Dendritic cell treated with granulocyte-macrophage colony-stimulating factor and Interleukin-4, amounts not matched to agents 40 ng/mL and 50 ng/mL, for 4 days (primary cell): ENCODE measurements around the gene NAV2.

Experiments used
- H3K27ac Mint-ChIP-seq: one replicate; pipeline ENCODE4 v1.8.0; 2022; ENCODE audit warnings: mild to moderate bottlenecking, mixed read lengths
- H3K27me3 Mint-ChIP-seq: one replicate; pipeline ENCODE4 v1.8.0; 2022; ENCODE audit warnings: mild to moderate bottlenecking, mixed read lengths
- H3K36me3 Mint-ChIP-seq: one replicate; pipeline ENCODE4 v1.8.0; 2022; ENCODE audit warnings: low read depth, mixed read lengths
- H3K4me1 Mint-ChIP-seq: one replicate; pipeline ENCODE4 v1.8.0; 2022; ENCODE audit warnings: low read depth, mixed read lengths
- H3K4me3 Mint-ChIP-seq: one replicate; pipeline ENCODE4 v1.8.0; 2022; ENCODE audit warnings: mild to moderate bottlenecking, moderate library complexity, mixed read lengths
- H3K9me3 Mint-ChIP-seq: one replicate; pipeline ENCODE4 v1.8.0; 2022; ENCODE audit warnings: mixed read lengths
- intact Hi-C: fragments of 100-400 bp; cut with micrococcal nuclease; formaldehyde crosslinking; loops from one replicate; pipeline ENCODE4 v1.15.0; 2022

NAV2 gene

GRCh38 chr11:19933132-19933735, 220.6 kb downstream of the NAV2 start:
- Mint-ChIP-seq H3K36me3 (no peaks in the 10 kb centered on the region), H3K27me3 (no peaks in the 10 kb centered on the region), H3K4me3 (no peak overlapping the region), H3K27ac (no peak overlapping the region), H3K9me3 (no peaks in the 10 kb centered on the region), H3K4me1 (no peaks in the 10 kb centered on the region)
- intact Hi-C loops, result no loop called here

GRCh38 chr11:19933801-19934488, 221.3 kb downstream of the NAV2 start:
- Mint-ChIP-seq H3K4me3 (no peak overlapping the region), H3K27ac (no peak overlapping the region), H3K4me1 (no peaks in the 10 kb centered on the region), H3K27me3 (no peaks in the 10 kb centered on the region), H3K9me3 (no peaks in the 10 kb centered on the region), H3K36me3 (no peaks in the 10 kb centered on the region)
- intact Hi-C loops, result no loop called here

GRCh38 chr11:19934828-19935259, 222.2 kb downstream of the NAV2 start:
- H3K4me1 Mint-ChIP-seq, result no peaks in the 10 kb centered on the region
- no peak overlapping the region for H3K27ac Mint-ChIP-seq
- intact Hi-C loops, result no loop called here
- no peak overlapping the region for H3K4me3 Mint-ChIP-seq
- H3K9me3 Mint-ChIP-seq, result no peaks in the 10 kb centered on the region
- H3K27me3 Mint-ChIP-seq, result no peaks in the 10 kb centered on the region
- no peaks in the 10 kb centered on the region for H3K36me3 Mint-ChIP-seq

- H3K27ac Mint-ChIP-seq, result no peak overlapping the region
- H3K4me3 Mint-ChIP-seq, result no peak overlapping the region
- intact Hi-C loops, result no loop called here
- H3K27me3 Mint-ChIP-seq, result no peaks in the 10 kb centered on the region
- H3K9me3 Mint-ChIP-seq, result no peaks in the 10 kb centered on the region
- H3K4me1 Mint-ChIP-seq, result no peaks in the 10 kb centered on the region
- no peaks in the 10 kb centered on the region for H3K36me3 Mint-ChIP-seq
Observed at GRCh38 chr11:19935507-19935906, 222.9 kb downstream of the NAV2 start.

- intact Hi-C loops, result no loop called here
- H3K27me3 Mint-ChIP-seq, result no peaks in the 10 kb centered on the region
- H3K27ac Mint-ChIP-seq, result no peak overlapping the region
- no peaks in the 10 kb centered on the region for H3K9me3 Mint-ChIP-seq
- no peak overlapping the region for H3K4me3 Mint-ChIP-seq
- H3K36me3 Mint-ChIP-seq, result no peaks in the 10 kb centered on the region
- H3K4me1 Mint-ChIP-seq, result no peaks in the 10 kb centered on the region
Observed at GRCh38 chr11:19936461-19936860, 223.8 kb downstream of the NAV2 start.

- H3K36me3 Mint-ChIP-seq, result no peaks in the 10 kb centered on the region
- no peaks in the 10 kb centered on the region for H3K9me3 Mint-ChIP-seq
- no peak overlapping the region for H3K27ac Mint-ChIP-seq
- H3K27me3 Mint-ChIP-seq, result no peaks in the 10 kb centered on the region
- no peaks in the 10 kb centered on the region for H3K4me1 Mint-ChIP-seq
- intact Hi-C loops, result loop anchor here (1.0 kb wide), 1 partner anchor 194 kb away; no protein-coding TSS in a partner anchor
- H3K4me3 Mint-ChIP-seq, result no peak overlapping the region
Observed at GRCh38 chr11:19938169-19938856, 225.7 kb downstream of the NAV2 start.

- H3K4me1 Mint-ChIP-seq, result no peaks in the 10 kb centered on the region
- H3K9me3 Mint-ChIP-seq, result no peaks in the 10 kb centered on the region
- H3K27me3 Mint-ChIP-seq, result no peaks in the 10 kb centered on the region
- intact Hi-C loops, result loop anchor here (1.0 kb wide), 1 partner anchor 193 kb away; no protein-coding TSS in a partner anchor
- no peak overlapping the region for H3K27ac Mint-ChIP-seq
- H3K4me3 Mint-ChIP-seq, result no peak overlapping the region
- no peaks in the 10 kb centered on the region for H3K36me3 Mint-ChIP-seq
Observed at GRCh38 chr11:19938866-19939265, 226.2 kb downstream of the NAV2 start.

- Mint-ChIP-seq H3K4me1 (no peaks in the 10 kb centered on the region), H3K27me3 (no peaks in the 10 kb centered on the region), H3K9me3 (no peaks in the 10 kb centered on the region), H3K4me3 (no peak overlapping the region), H3K36me3 (no peaks in the 10 kb centered on the region), H3K27ac (no peak overlapping the region)
- intact Hi-C loops, result no loop called here
Observed at GRCh38 chr11:19939415-19939929, 226.8 kb downstream of the NAV2 start.

GRCh38 chr11:19940831-19941230, 228.2 kb downstream of the NAV2 start:
- Mint-ChIP-seq H3K27me3 (no peaks in the 10 kb centered on the region), H3K27ac (no peak overlapping the region), H3K9me3 (no peaks in the 10 kb centered on the region), H3K36me3 (no peaks in the 10 kb centered on the region), H3K4me3 (no peak overlapping the region), H3K4me1 (no peaks in the 10 kb centered on the region)
- intact Hi-C loops, result no loop called here

GRCh38 chr11:19946681-19947080, 234.0 kb downstream of the NAV2 start:
- no peak overlapping the region for H3K27ac Mint-ChIP-seq
- H3K36me3 Mint-ChIP-seq, result no peaks in the 10 kb centered on the region
- intact Hi-C loops, result no loop called here
- no peaks in the 10 kb centered on the region for H3K9me3 Mint-ChIP-seq
- no peaks in the 10 kb centered on the region for H3K27me3 Mint-ChIP-seq
- H3K4me1 Mint-ChIP-seq, result no peaks in the 10 kb centered on the region
- no peak overlapping the region for H3K4me3 Mint-ChIP-seq

- Mint-ChIP-seq H3K9me3 (no peaks in the 10 kb centered on the region), H3K27me3 (no peaks in the 10 kb centered on the region), H3K36me3 (no peaks in the 10 kb centered on the region), H3K4me1 (peaks cover 3% of the 10 kb centered on the region), H3K4me3 (no peak overlapping the region), H3K27ac (no peak overlapping the region)
- intact Hi-C loops, result no loop called here
Observed at GRCh38 chr11:19947537-19948114, 235.0 kb downstream of the NAV2 start.

GRCh38 chr11:19949606-19950005, 237.0 kb downstream of the NAV2 start:
- Mint-ChIP-seq H3K9me3 (no peaks in the 10 kb centered on the region), H3K4me3 (no peak overlapping the region), H3K27me3 (peaks cover 5% of the 10 kb centered on the region), H3K27ac (no peak overlapping the region), H3K36me3 (no peaks in the 10 kb centered on the region), H3K4me1 (peaks cover 3% of the 10 kb centered on the region)
- intact Hi-C loops, result loop anchor here (5.0 to 10.0 kb wide), 2 partner anchors 163 to 405 kb away; no protein-coding TSS in a partner anchor

GRCh38 chr11:19951558-19952115, 239.0 kb downstream of the NAV2 start:
- intact Hi-C loops, result loop anchor here (1.0 to 10.0 kb wide), 3 partner anchors 161 to 403 kb away; no protein-coding TSS in a partner anchor
- no peak overlapping the region for H3K27ac Mint-ChIP-seq

More at GRCh38 chr11:19951558-19952115, 239.0 kb downstream of the NAV2 start:
- Mint-ChIP-seq H3K9me3 (no peaks in the 10 kb centered on the region), H3K4me3 (peak overlapping the region; percentile 70), H3K27me3 (peaks cover 5% of the 10 kb centered on the region), H3K36me3 (no peaks in the 10 kb centered on the region), H3K4me1 (peaks cover 3% of the 10 kb centered on the region)
